Measurements from ENCODE around the gene PLA2G2D. TPM values are rescaled to one million over a fixed set of nuclear protein-coding genes. Genes with fewer than 3 reads are reported as not detected.
A peak's percentile ranks its signal among the peaks of the same experiment; 100 is the strongest.

PLA2G2D gene
- total RNA-seq, 1 experiment from 2014 or later, result not detected

DNA sequence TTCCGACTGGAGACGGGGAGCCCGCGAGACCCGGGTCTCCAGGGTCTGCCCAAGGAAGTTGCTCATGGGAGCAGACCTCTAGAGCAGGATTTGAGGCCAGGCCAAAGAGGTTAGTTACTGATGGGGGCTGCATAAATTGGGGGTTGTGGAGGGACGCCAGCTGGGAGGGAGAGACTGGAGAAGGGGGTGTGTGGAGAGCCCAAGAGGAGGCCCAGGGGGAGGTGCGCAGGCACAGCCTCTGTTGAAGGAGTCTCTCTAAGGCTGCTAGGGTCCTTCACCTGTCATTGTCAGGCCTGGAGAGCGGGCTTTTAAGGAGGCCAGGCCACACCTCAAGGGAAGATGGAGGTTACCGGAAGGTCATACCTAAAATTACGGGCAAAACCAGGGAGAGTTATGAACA, 49.0 kb downstream of the PLA2G2D start:
- ChIA-PET CTCF (no interaction called here), POLR2A (no interaction called here)
- Mint-ChIP-seq H3K27me3 (ENCODE audit: insufficient read depth, unreplicated experiment) (no peaks in the 10 kb centered on the region), H3K27ac (ENCODE audit: low read depth, unreplicated experiment) (no peak overlapping the region), H3K4me3 (ENCODE audit: unreplicated experiment) (no peak overlapping the region), H3K36me3 (ENCODE audit: insufficient read depth, unreplicated experiment) (no peaks in the 10 kb centered on the region), H3K9me3 (ENCODE audit: unreplicated experiment) (no peaks in the 10 kb centered on the region), H3K4me1 (ENCODE audit: insufficient read depth, unreplicated experiment) (no peaks in the 10 kb centered on the region)
- no TSS peak for BruUV-seq (replicated peaks)
- DNase-seq (ENCODE audit: unreplicated experiment), result no peak
- intact Hi-C loops (cut with micrococcal nuclease), result no loop called here
- TF ChIP-seq, protein P1, sequence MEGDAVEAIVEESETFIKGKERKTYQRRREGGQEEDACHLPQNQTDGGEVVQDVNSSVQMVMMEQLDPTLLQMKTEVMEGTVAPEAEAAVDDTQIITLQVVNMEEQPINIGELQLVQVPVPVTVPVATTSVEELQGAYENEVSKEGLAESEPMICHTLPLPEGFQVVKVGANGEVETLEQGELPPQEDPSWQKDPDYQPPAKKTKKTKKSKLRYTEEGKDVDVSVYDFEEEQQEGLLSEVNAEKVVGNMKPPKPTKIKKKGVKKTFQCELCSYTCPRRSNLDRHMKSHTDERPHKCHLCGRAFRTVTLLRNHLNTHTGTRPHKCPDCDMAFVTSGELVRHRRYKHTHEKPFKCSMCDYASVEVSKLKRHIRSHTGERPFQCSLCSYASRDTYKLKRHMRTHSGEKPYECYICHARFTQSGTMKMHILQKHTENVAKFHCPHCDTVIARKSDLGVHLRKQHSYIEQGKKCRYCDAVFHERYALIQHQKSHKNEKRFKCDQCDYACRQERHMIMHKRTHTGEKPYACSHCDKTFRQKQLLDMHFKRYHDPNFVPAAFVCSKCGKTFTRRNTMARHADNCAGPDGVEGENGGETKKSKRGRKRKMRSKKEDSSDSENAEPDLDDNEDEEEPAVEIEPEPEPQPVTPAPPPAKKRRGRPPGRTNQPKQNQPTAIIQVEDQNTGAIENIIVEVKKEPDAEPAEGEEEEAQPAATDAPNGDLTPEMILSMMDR (IDR thresholded peaks at IDR 0.05; ENCODE audit: unreplicated experiment), result no peak

DNA sequence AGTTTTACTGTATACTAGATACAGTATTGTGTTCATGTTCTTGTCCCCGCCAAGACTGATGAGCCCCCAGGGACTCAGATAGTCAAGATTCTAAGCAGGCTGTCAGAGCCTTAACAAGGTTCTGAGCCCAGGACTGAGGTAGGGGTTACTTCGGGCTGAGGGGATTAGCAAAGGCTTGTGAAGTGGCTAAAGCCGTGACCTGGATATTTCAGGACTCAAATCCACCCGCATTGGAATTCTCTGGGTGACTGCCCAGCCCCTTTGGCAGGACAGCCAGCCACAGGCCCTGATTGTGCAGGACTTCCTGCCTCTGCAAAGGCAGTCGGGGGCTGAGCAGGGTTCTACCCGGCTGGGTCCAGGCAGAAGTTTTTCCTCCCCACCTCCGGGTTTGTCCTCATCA, 49.5 kb downstream of the PLA2G2D start, which contains the start of gene PLA2G5:
Gene PLA2G5 (plus strand): TSS at position 321 of the 400 bp plus-strand sequence. CDS start 14,637 bp downstream, outside the sequence.
- ChIA-PET POLR2A (no interaction called here), CTCF (no interaction called here)
- Mint-ChIP-seq H3K27me3 (ENCODE audit: insufficient read depth, unreplicated experiment) (no peaks in the 10 kb centered on the region), H3K4me1 (ENCODE audit: insufficient read depth, unreplicated experiment) (no peaks in the 10 kb centered on the region), H3K36me3 (ENCODE audit: insufficient read depth, unreplicated experiment) (no peaks in the 10 kb centered on the region), H3K4me3 (ENCODE audit: unreplicated experiment) (no peak within 1 kb of the TSS), H3K9me3 (ENCODE audit: unreplicated experiment) (no peaks in the 10 kb centered on the region), H3K27ac (ENCODE audit: low read depth, unreplicated experiment) (no peak within 1 kb of the TSS)
- TF ChIP-seq, protein P1 (IDR thresholded peaks at IDR 0.05; ENCODE audit: unreplicated experiment), result no peak
- DNase-seq (ENCODE audit: unreplicated experiment), result no peak
- BruUV-seq (replicated peaks), result no TSS peak
- intact Hi-C loops (cut with micrococcal nuclease), result no loop called here

DNA sequence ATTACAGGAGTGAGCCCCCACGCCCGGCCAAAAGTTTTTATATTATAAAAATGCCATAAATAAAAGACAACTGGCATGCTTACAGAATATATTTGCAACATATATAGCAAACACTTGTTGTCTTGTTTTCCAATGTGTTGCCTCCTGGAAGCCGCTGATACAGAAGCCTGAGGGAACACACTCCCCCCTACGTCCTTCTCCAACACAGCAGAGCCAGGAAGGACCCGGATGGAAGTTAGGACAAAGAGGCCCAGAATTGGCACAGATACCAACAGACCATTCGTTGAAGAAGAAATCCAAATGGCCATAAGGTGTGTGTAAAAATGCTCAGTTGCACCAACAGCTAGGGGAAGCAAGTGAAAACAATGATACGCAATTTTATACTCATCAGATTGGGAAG, 50.6 kb downstream of the PLA2G2D start:
- TF ChIP-seq, protein P1 (IDR thresholded peaks at IDR 0.05; ENCODE audit: unreplicated experiment), result no peak
- Mint-ChIP-seq H3K9me3 (ENCODE audit: unreplicated experiment) (no peaks in the 10 kb centered on the region), H3K4me1 (ENCODE audit: insufficient read depth, unreplicated experiment) (no peaks in the 10 kb centered on the region), H3K4me3 (ENCODE audit: unreplicated experiment) (no peak overlapping the region), H3K27ac (ENCODE audit: low read depth, unreplicated experiment) (no peak overlapping the region), H3K27me3 (ENCODE audit: insufficient read depth, unreplicated experiment) (no peaks in the 10 kb centered on the region), H3K36me3 (ENCODE audit: insufficient read depth, unreplicated experiment) (no peaks in the 10 kb centered on the region)
- BruUV-seq (replicated peaks), result no TSS peak
- ChIA-PET CTCF (no interaction called here), POLR2A (no interaction called here)
- DNase-seq (ENCODE audit: unreplicated experiment), result no peak
- intact Hi-C loops (cut with micrococcal nuclease), result no loop called here

GRCh38 chr1:20063861-20064292, 55.5 kb downstream of the PLA2G2D start:
- BruUV-seq (replicated peaks), result no TSS peak
- ChIA-PET POLR2A (no interaction called here), CTCF (no interaction called here)
- H3K27ac Mint-ChIP-seq (ENCODE audit: low read depth, unreplicated experiment), result no peak overlapping the region
- no peaks in the 10 kb centered on the region for H3K36me3 Mint-ChIP-seq (ENCODE audit: insufficient read depth, unreplicated experiment)
- peak; percentile 12 for DNase-seq (ENCODE audit: unreplicated experiment)
- no peaks in the 10 kb centered on the region for H3K27me3 Mint-ChIP-seq (ENCODE audit: insufficient read depth, unreplicated experiment)
- intact Hi-C loops (cut with micrococcal nuclease), result no loop called here
- no peaks in the 10 kb centered on the region for H3K9me3 Mint-ChIP-seq (ENCODE audit: unreplicated experiment)
- TF ChIP-seq, protein P1 (IDR thresholded peaks at IDR 0.05; ENCODE audit: unreplicated experiment), result no peak
- no peaks in the 10 kb centered on the region for H3K4me1 Mint-ChIP-seq (ENCODE audit: insufficient read depth, unreplicated experiment)
- no peak overlapping the region for H3K4me3 Mint-ChIP-seq (ENCODE audit: unreplicated experiment)

Other genes with a start within 250 kb of the PLA2G2D start
- 11.6 and 12.0 TPM in 2 replicates for gene OTUD3, start 237.1 kb downstream of the PLA2G2D start, total RNA-seq (2022)
- gene PLA2G2E, start 195.9 kb downstream of the PLA2G2D start, total RNA-seq (2022), result not detected in 2 replicates
- not detected in 2 replicates for gene PLA2G2A, start 139.9 kb downstream of the PLA2G2D start, total RNA-seq (2022)
- gene PLA2G5, start 49.3 kb downstream of the PLA2G2D start, total RNA-seq (2022), result not detected in 2 replicates
- not detected in 2 replicates for gene PLA2G2F, start 19.8 kb upstream of the PLA2G2D start, total RNA-seq (2022)
- not detected in 2 replicates for gene UBXN10, start 66.6 kb upstream of the PLA2G2D start, total RNA-seq (2022)
- not detected in 2 replicates for gene PLA2G2C, start 67.0 kb upstream of the PLA2G2D start, total RNA-seq (2022)
- gene VWA5B1, start 171.3 kb upstream of the PLA2G2D start, total RNA-seq (2022), result not detected in 2 replicates

Measured in MCF 10A (cell line).